GM19468 (cell line): ENCODE measurements around the gene NCR1.
"Not testable (repeated sequence)": the region's sequence is repeated elsewhere in the genome, so short reads cannot be mapped to it uniquely, and the experiment has no call there.

ENCODE experiments used
- ATAC-seq: cut with Tn5 transposase; IDR thresholded peaks from one replicate; pipeline ENCODE4 v1.9.1; 2021; ENCODE audit warnings: mild to moderate bottlenecking, moderate library complexity, moderate number of reproducible peaks; ENCODE audit not compliant: unreplicated experiment; ENCODE audit errors: extremely low read depth

Gene NCR1

GRCh38 chr19:54905421-54905802 is 536 bp upstream of the NCR1 start:
- no peak for ATAC-seq

DNA sequence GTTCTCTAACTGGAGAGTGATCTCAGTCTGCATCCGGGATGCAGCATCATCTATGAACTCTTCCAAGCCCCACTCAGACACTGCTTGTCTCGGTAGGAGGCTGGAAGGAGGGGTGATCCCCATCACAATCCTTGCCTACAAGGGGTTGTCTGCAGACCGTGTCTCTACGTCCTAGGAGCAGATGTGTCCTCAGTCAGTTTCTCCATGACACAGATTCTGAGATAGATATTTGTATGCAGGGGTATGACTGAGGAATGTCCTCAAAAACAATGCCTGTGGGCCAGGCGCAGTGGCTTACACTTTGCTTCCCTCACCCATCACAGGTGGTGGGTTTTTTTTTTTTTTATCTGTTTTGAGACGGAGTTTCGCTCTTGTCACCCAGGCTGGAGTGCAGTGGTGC is 871 bp downstream of the NCR1 start:
- no peak for ATAC-seq

DNA sequence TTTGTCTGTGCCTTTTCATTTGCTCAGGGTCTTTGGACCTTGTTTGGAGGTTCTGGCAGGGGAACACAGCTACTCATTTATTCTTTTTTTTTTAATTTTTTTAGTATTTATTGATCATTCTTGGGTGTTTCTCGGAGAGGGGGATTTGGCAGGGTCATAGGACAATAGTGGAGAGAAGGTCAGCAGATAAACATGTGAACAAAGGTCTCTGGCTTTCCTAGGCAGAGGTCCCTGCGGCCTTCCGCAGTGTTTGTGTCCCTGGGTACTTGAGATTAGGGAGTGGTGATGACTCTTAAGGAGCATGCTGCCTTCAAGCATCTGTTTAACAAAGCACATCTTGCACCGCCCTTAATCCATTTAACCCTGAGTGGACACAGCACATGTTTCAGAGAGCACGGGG is 2.0 kb downstream of the NCR1 start:
- ATAC-seq, result not testable (repeated sequence)

DNA sequence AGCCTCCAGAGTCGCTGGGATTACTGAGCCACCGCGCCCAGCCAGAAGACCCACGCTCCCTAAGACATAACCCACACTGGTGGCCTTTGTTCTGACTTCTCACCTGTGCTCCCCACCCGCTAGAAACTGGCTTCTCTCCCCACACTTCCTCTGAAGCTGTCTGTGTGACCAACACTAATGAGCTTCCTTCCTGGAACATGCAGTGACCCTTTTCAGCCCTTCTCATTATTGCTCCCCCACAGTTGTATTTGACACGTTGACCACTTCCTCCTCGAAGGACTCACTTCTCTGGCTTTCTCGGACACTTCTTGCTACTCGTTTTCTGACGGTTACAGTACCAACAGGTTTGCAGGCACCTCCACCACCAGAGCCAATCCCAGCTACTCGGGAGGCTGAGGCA is 10.9 kb downstream of the NCR1 start:
- no peak for ATAC-seq

GRCh38 chr19:54918499-54918898 is 12.6 kb downstream of the NCR1 start:
- no peak for ATAC-seq

DNA sequence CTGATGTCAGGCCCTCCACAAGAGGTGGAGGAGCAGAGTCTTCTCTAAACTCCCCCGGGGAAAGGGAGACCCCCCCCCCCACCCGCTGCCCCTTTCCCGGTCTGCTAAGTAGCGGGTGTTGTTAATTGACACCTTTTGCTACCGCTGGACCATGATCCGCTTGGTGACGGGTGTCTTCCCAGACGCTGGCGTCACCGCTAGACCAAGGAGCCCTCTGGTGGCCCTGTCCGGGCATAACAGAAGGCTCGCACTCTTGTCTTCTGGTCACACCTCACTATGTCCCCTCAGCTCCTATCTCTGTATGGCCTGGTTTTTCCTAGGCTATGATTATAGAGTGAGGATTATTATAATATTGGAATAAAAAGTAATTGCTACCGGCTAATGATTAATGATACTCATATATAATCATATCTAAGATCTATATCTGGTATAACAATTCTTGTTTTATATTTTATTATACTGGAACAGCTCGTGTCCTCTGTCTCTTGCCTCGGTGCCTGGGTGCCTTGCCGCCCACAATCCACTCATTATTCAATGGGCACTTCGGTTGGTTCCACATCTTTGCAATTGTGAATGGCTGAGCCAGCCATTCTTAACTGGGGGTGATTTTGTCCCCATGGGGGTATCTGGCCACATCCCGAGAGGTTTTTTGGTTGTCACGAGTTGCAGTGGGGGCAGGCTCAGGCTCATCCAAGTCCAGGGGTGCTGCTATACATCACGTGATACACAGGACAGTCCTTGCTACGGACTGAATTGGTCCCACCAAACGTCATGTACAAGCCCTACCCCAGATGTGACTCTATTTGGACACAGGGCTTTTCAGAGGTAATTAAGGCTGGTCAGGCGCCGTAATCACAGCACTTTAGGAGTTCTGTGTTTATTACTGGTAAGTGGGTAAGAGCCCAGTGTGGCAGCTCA is 14.0 kb downstream of the NCR1 start:
- not testable (repeated sequence) for ATAC-seq

- ATAC-seq, result no peak
Observed at GRCh38 chr19:54921082-54921481, 15.1 kb downstream of the NCR1 start.

DNA sequence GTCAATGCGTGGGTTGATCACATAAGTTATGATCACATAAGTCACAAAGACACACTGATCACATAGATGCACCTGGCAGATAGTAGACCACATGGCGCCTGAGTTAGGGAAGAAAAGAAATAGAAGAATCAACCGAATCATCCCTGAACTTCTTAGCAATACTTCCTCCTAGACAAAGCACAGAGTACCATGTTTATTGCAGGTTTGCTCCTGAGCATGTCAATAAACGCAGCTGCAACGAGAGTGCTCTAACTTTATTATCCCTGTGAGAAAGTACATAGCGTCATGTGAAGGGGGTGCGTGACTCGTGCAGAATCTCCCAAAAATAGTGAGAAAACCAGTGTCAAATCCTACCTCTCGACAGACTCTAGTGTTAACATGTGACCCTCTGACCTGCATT is 17.3 kb downstream of the NCR1 start:
- no peak for ATAC-seq

GRCh38 chr19:54928299-54928698 is 22.4 kb downstream of the NCR1 start:
- no peak for ATAC-seq

DNA sequence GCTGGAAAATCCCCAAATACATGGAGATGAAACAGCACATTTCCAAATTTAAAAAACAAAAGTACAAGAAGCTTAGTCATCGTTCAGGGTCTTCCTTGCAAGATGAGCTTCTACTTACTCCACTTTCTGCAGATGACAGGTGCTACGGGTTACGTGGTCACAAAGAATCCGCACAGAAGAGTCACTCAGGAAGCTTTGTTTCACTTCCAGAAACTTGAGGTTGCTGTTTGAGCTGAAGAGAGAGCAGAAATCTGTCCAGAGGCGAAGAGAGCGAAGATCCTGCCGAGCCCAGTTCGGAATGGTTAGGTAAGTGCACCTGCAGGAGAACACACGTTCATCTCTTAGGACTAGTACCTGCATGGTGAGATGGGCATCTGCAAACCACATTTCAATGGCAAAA is 32.0 kb downstream of the NCR1 start:
- no peak for ATAC-seq

DNA sequence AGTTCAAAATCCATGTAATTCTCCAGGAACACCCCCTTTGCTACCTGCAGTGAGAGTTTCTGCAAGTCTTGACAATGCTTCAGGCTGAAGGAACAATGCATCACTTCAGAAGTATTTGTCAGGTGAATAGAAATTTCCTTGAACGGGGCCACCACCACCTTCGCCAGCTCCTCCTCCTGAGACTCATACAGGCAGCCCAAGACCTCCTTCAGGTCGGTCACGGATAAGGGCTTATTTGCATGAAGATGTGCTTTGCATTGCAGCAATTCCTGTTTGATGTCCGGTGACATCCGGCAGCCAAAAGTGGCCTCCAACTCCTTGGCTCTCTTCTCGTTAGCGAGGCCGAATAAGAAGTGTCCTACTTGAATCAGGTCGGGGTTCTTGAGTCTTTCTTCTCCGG is 33.0 kb downstream of the NCR1 start:
- ATAC-seq, result no peak

DNA sequence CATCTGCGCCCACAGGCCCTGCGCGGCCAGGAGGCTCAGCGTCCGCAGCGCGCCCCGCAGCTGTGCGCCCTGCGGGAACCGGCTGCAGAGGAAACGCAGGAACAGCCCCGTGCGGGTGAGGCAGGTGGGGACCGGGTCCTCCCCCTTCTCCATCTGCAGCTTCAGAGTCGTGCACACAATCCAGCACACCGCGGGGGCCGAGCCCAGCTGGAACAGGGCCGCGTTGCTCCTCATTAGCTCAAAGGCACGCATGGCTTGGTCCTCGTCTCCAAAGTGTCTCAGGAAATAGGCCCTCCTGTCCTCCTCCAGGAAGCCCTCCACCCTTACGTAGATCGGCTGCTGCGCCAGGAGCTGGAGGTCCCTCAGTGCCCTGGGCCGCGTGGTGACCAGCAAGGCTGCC is 33.6 kb downstream of the NCR1 start:
- not testable (repeated sequence) for ATAC-seq

DNA sequence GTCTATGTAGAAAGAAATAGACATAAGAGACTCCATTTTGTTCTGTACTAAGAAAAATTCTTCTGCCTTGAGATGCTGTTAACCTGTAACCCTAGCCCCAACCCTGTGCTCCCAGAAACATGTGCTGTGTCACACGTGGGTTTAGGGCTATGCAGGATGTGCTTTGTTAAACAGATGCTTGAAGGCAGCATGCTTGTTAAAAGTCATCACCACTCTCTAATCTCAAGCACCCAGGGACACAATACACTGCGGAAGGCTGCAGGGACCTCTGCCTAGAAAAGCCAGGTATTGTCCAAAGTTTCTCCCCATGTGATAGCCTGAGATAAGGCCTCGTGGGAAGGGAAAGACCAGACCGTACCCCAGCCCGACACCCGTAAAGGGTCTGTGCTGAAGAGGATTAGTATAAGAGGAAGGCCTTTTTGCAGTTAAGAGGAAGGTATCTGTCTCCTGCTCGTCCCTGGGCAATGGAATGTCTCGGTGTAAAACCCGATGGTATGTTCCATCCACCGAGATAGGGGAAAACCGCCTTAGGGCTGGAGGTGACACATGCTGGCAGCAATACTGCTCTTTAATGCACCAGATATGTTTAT is 37.9 kb downstream of the NCR1 start:
- ATAC-seq, result not testable (repeated sequence)

DNA sequence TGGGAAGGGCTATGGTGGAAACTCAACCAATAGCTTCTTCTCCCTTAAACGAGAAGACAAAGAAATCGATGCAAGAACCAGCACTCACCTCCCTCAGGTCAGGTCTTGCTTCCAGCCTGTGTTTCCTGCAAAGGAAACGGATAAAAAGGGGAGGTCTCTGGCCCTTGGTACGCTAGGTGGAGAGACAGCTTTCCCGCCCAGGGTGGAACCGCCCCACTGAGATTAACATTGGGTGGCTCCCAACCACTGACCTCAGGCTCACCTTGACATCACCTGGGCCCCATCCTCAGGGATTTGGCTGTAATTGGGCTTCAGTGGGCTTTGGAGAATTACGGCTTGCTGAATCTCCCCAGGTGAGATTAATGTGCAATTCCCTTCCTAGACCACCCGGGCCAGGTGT is 41.4 kb downstream of the NCR1 start, which contains the start of gene NLRP7:
Gene NLRP7, minus strand, starts transcription at position 150 of the 400 bp plus-strand sequence.
- ATAC-seq, result no peak

- no peak for ATAC-seq
Observed at GRCh38 chr19:54949412-54949811, 43.5 kb downstream of the NCR1 start.

GRCh38 chr19:54950580-54950979 is 44.6 kb downstream of the NCR1 start:
- not testable (repeated sequence) for ATAC-seq

GRCh38 chr19:54952591-54953344 is 46.8 kb downstream of the NCR1 start:
- no peak for ATAC-seq

DNA sequence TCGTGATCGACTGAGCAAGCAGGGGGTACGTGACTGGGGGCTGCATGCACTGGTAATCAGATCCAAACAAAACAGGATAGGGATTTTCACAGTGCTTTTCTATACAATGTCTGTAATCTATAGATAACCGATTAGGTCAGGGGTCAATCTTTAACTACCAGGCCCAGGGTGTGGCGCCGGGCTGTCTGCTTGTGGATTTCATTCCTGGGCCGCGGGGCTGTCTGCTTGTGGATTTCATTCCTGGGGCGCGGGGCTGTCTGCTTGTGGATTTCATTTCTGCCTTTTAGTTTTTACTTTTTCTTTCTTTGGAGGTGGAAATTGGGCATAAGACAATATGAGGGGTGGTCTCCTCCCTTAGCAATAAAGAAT is 47.4 kb downstream of the NCR1 start:
- ATAC-seq, result not testable (repeated sequence)

GRCh38 chr19:54955376-54955775 is 49.4 kb downstream of the NCR1 start:
- ATAC-seq, result no peak

DNA sequence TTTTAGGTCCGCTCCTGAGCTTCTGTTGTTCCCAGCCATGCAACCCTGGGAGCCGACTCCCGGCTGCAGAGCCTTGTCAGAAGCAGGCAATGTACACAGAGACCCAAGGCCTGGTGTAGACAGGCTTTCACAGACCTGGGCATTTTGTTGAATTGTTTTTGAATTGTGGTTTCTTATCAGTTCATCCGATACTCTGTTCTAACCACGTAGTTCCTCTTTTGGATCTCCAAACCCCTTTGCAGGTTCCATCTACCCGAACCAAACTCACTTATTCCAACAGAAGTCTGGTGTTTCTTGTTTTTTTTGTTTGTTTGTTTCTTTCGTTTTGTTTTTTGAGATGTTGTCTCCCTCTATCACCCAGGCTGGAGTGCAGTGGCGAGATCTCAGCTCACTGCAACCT is 53.9 kb downstream of the NCR1 start:
- no peak for ATAC-seq
